HG03135 (cell line): ENCODE results near the gene CIDEB.

ENCODE experiments used
- ATAC-seq: cut with Tn5 transposase; IDR thresholded peaks from one replicate; pipeline ENCODE4 v1.9.1; 2021; ENCODE audit warnings: mild to moderate bottlenecking, moderate library complexity; ENCODE audit not compliant: unreplicated experiment

CIDEB gene

DNA sequence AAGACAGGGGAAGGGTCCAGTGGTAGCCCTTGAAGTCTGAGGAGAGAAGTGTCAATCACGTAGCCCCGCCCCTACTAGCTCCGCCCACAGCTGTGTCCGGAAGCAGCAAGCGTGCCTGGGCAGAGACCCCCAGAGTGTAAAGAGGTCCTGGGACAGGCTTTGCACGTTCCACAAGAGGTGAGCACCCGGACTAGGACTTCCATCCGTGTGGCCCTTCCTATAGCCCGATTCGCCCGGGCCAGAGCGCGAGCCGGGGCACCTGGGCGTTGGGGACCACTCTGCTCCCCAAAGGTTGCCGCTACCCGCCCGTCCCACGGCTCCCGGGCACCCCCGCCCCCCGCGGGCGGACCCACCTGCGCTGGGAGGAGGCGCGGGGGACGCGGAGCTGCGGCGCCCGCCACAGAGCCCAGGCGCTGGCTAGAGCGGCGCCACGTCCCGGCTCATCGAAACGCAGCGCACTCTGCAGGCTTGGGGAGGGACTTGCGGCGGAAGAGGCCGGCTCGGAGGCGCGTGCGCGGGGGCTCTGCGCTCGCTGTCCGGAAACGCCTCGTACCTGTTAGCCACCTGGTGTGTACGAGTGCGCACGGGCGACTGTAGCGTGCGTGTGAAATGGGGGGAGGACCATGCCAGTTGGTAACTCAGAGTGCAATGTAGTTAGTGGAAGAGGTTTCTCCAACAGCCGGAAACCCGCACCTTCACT lies 36.5 kb downstream of the CIDEB start, which contains the start of gene RABGGTA:
RABGGTA (minus strand) TSS at position 464 of the 700 bp plus-strand sequence. CDS start 482 bp downstream, outside the sequence.
- ATAC-seq: peak; percentile 88

DNA sequence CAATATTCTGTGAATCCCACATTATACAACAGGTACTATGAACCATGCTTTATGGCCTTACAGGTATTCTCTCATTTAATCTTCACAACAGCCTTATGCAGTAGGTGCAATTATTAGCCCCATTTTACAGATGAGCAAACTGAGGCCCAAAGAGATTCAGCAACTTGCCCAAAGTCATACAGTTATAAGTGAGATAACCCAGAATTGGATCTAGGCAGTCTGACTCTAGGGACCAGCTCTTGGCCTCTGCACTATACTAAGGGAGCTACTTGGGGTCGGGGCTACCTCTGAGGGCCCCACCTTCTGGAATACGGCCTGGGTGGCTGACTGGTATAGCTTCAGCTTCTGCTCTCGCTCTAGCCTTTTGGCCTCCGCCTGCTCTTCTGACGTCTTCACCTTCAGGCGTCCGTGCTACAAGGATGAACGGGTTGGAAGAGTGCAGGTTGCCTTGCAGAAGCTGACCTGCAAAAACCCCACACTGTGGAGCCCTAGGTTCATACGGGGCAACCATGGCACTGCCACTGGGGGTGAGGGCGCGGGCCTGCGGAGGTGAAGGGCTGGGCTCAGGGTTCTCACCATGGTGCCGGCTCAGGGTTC lies 37.1 kb downstream of the CIDEB start:
- ATAC-seq: peak; percentile 0

DNA sequence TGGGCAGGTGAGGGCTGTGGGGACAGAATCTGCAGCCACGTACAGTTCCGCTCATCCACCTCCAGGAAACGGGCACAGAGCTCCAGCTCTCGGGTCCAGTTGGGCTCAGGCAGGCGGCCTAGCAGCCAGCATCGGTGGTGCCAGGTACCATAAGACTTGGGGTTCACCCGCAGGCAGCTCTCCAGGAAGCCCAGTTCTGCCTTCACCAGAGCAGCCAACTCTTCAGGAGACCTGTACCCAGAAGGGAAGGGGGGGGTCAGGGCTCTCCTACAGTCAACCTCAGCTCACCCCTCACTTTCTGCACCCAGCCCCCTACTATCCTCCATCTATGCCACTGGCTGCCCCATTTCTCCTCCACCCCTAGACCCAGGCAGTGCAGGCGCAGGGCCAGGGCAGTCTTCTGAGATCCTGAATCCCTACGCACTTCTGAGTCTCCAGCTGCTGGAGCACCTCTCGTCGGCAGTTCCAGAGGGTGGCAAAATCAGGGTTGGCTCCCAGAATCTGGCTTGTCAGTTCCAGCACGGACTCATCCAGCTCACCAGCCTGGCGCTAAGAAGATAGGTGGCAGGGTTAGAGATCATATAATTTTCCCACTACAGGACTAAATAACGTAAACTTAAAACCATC lies 37.8 kb downstream of the CIDEB start:
- no peak for ATAC-seq

DNA sequence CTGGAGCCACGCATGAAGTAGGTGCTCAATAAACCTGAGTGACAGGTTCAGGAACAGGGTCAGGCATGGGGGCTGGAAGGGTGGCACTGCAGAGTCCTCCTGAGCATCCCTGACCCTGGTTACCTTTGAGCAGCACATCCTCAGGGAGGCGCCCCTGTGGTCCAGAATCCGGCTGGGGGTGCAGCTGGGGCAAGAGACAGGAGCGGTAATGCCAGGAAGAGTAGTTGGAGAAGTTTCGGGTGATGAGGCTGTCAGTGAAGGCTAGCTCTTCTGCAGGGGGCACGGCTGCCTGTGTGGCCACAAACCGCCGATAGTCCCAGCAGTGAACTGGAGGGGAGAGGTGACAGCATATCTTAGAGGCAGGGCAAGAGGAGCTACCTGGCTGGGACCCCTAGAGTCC lies 38.4 kb downstream of the CIDEB start:
- ATAC-seq: no peak

DNA sequence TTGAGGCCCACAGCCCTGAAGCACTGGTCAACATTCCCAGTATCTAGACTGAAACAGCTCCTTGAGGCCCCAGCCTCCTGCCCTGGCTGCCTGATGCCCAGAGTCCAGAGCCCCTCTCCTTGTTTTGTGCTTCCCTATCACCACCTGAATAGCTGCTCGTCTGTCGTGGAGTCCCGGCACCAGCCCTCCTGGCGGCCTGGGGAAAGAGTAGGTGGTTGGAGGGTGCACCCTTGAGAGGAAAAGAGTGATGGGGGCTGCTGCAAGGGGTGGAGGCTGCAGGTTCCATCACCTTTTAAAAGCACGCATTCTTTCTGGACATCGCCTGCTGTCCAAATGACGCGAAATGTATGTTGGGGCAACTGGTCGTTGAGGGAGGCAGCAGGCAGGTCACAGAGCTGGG lies 39.6 kb downstream of the CIDEB start:
- no peak for ATAC-seq

DNA sequence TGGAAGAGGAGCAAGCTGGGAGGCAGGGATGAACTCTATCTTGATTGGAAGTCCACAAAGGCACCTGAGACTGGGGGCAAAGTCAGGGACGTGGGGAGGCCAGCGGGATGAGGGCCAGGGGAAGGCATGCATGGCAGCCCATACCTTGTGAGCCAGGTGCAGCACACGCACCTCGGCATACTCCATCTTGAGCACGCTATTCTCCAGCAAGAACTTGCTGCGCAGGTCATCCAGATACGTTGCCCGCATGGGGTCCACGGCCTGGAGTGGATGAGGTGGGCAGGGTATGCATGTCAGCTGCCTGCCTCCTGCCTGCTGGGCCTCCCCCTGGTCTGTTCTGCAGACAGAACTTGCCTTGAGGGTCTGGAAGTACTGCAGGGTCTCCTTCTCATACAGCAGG lies 40.3 kb downstream of the CIDEB start:
- ATAC-seq: no peak

DNA sequence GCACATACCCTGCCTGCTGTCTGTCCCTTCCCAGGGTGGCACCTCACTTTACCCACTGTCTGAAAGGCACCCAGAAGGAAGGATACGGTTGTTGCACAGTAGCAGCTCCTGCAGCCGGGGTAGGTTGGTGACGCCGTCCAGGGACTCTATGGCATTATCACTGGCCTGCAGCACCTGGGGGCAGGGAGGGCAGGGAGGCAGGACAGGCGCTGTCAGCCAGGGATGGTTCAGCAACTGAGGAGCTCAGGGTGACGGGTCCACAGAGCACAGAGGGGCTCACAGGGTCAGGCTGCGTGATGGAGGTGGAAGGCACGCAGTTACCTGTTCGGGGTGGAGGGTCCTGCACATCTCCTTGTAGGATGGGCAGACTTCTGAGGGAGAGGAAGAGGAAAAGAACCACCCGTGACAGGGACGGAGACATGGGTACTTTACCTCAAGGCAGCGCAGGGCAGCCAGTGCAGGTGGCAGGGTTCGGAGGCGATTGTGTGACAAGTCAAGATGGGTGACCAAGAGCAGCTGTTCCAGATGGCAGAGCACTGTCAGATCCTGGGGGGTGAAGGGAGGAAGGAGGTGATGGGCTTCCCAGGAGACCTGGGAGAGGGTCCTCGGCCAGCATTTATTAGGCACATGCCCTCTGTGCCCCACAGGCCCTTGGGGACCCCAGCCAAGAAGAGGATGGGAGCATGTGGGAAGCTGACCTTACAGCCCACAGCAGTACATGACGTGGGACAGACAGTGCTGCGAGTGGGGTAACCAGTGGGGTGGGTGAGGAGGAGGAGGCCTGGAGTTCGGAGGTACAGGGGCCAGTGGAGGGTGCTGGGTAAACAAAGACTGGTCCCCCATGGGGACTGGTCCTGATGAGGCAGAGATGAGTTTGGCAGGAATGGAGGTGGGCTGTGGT lies 41.2 kb downstream of the CIDEB start:
- no peak for ATAC-seq

DNA sequence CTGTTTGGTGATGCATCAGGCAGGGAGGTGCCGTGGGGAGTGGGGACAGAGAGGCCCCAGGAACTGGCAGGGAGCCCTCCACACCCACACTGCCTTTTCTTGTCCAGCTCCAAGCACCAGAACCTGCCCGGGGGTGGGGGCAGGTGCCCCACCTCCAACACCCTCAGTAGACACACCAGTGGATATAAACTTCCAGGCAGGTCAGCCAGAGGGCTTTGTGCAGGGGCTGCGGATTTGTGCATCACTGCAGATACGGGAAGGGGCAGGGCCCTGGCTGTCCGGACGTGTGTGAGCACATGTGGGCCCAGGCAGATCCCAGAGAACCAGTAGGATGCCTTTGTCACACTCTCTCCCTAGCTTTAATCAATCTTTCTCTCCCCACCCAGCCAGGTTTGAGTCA lies 43.5 kb downstream of the CIDEB start:
- ATAC-seq: no peak

DNA sequence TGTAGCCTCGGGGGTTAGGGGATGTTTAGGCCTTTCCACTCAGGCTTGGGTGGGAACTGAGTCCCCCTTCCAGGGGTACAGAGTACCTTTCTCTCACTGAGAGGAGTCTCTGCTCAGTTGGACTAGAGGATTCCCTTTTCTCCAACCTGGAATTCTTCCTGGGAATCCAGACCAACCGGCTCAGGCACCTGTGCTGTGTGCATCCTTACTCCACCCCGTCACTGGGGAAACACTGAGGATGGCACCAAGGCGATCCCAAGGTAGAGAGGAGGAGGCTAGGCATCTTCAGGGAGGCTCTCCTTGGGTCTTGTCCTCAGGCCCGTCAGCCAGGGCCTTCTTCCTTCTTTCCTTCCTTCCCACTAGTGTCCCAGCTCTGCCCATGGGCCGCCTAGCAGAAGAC lies 43.9 kb downstream of the CIDEB start:
- no peak for ATAC-seq

DNA sequence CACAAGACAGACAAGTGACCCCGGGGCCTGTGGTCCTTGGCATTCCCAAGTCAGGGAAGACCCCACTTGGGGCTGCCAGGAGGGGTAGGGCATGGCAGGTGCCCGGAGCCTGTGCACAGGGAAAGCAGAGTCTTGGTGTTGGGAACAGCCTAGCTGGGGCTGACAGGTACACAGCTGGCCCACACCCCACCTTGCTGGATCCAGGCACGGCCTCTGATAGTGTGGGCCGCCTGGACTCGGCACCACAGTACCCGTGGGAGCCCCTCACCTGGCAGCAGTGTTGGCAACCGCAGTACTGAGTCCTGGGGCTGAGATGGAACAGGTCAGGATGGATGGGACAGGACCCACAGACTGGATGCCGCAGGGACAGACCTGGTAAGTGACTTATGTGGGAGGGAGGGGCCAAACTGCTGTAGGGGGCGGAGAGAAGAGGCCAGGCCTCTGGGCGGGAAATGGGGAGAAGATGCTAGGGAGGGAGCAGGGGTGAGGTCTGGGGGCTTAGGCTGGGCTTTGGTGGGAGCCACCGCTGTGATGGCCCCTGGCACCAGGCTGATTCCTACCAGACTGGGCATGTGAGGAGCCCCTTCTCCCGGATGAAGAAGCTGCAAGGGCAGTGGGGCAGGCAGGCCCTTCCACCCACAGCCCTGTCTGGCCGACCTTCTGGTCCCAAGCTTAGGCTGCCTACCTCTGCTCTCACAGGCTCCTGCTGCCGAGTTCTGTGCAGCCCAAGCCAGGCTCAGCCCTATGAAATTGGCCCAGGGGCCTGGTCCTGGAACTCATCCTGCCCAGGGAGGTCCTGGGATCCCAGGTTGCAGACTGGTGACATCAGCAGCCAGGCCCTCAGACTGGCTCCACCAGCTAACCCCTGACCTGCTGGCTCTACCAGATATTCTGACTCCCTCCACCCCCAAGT lies 44.7 kb downstream of the CIDEB start, which contains the start of gene TGM1:
TGM1 (minus strand) TSS at position 357 of the 913 bp plus-strand sequence. CDS start 825 bp downstream, outside the sequence.
- no peak for ATAC-seq

DNA sequence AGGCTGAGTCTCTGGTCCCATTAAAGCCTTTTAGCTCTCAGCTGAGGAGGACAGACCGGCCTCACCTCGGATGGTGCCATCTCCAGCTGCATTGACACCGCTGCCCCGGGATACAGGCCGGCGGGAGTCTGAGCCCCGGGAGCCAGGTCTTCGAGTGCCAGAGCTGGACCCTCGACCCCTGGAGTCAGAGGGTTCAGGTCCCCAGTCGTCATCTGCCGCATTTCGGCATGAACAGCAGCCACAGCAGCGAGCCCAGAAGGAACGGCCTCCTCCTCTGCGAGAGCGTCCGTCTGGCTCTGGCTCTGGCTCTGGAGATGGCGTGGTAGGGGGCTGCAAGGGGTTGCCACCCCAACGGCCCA lies 45.8 kb downstream of the CIDEB start:
- no peak for ATAC-seq

DNA sequence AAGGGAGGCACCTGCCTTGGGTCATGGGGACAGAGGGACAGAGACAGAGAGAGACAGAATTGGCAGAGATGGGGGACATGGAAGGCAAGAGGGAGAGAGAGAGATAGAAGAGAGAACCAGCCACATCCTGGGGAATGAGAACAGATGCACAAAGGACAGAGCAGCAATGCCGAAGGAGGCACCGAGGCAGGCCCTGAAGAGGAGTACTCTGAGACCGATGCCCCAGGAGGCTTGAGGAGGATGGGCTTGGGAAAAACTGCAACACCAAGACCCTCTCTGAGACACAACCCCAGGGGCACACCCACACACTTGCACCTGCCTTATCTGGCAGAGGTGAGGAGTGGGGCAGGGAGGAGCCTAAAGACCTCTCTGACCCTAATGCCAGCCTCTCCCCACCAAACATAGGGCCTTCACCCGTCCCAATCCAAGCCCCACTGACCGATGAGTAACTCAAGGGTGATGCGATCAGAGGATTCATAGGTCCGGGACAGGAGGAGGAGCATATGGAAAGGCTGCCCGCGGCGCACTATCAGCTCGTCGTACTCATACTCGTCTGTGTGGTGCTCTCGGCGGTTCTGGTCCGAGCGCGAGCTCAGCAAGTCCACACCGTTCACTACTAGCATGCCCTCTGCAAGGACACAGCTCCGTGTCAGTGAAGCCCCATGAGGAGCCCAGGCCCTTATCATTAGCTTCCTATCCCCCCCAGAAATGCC lies 46.4 kb downstream of the CIDEB start:
- ATAC-seq: no peak

DNA sequence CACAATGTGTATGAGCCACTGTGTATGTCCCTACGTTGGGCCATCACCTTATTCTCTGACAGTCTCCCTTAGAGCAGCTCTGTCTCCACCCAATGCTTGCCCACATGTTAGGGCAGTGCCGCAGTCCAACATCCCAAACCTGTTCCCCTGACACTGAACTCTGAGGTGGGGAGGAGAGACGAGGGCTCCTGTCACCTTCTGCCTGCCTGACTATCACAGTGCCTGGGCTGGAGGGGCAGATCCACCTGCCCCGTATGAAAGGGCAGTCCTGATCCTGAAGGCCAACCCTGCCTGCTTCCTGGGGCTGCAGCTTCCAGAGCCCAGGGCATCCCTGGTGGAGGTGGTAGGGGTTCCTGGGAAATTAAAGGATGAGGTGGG lies 47.0 kb downstream of the CIDEB start:
- ATAC-seq: no peak

DNA sequence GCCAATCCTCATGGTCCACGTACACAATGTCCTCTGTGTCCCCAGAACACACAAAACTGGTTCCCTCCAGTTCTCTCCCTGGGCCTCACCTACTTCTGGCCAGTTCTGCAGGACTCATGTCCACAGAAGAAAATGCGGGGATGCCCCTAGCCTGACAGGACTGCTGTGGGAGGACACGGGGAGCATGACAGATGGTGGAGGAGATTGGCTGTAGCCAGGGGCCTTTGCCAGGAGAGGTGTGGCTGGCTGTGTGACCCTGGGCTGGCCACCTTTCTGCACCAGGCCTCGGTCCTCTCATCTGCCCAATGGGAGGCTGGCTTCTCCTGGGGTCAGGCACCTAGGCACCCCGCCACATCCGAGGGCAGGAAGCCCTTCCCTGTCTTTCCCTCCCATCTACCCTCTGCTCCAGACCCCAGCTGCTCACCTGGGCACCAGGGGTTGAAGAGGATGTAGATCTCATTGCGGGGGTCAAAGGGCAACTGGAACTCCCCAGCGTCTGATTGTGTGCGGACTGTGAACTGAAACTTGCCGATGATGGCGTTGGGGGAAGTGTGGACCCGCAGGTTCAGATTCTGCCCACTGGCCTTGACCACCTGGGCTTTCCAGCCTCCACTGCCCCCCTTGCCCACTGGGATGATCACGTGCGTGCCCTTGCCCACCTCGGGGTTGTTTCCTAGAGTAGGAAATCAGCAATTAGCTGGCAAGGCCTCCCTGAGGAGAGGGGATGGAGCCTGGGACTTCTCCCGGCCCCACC lies 47.6 kb downstream of the CIDEB start:
- ATAC-seq: no peak

DNA sequence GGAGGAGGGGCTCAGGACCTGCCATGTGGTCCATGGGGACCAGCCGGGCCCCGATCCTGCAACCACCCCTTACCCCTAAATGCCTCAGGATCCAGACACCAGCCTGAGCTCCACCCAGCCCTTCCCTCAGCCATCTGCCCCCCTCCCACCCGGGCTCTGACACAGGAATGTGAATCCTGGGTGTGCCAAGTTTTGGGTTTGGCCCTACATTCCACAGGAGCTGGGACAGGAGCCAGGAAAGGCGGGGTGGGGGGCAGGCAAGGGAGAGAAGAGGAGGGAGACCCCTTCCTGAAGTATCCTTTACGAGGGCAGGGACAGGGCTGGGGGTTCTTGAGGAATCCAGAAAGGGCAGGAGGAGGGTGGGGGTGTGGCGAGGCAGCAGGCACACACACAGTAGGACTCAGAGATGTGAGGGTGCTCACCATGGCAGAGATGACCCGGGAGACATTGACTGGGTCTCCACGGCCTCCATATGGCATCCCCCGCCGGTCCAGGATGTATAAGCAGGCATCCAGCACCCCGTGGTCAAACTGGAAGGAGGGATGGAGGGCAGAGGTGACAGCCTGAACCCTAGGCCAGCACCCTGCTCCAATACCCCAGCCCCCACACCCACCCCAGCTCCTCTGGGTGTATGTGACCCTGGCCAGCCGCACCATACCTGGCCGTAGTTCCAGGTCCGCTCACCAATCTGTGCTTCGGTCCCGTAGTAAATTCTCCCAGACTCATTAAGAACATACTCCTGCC lies 48.3 kb downstream of the CIDEB start:
- ATAC-seq: no peak

DNA sequence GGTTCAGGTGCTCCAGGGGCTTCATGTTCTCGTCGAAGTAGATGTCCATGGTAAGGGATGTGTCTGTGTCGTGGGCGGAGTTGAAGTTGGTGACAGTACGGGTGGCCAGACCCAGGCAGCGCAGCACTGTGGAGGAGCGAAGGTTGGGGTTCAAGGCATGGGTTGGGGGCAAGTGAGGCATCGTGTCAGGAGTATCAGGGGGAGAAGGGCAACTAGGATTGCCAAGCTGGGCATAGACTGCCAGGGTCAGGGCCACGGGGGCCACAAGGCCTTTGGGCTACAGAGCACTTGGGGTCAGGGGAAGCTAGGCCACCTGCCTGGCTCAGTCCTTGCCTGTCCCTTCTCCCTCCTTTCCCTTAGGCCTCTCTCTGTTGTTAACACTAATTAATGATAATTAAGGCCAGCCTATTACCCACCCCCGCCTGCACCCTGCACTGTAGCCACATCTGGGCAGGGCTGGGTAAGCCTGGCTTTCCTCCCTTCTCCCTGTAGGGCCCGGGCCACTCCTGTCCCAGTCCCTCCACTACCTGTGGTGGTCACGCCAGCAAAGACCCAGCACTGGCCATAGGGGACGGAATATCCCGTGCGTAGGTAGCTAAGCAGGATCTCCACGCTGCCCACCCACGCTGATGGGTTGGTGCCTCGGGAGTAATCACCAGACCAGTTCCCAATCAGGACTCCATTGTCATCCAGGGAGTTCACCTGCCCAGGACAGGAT lies 49.1 kb downstream of the CIDEB start:
- no peak for ATAC-seq

DNA sequence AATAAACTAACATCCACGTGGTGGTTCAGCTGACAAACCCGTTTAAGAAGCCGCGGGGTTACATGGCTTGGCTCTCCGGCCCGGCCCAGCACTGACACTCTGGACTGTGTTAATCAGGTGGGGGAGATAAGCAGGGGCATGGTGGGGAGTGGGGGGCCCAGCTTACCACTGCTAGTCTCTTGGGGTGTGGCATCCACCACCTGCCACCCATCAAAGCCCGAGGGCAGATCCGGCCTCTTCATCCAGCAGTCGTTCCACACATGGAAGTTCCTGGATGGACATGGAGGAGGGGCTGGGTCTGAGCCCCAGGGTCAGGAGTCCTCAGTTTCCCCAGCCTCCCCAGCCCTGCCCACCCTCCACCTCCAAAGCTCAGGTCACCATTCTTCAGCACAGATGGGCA lies 49.7 kb downstream of the CIDEB start:
- no peak for ATAC-seq

DNA sequence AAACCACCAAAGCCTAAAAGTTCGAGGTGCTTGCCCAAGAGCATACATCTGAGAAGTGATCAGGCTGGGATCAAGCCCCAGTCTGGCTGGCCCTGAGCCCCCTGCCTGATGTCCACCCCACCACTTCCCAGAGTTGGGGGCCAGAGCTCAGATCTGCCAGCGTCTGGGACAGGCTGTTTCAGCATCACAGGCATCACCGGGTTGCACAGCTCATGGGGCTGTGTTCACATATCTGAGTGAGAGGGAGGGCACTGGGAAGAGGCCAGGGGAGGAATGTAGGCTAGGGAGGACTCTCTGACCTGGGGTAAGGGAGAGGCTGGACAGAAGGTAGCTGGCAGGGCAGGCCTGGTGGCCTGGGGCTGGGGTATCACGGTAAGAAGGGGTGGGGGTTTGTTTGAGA lies 50.8 kb downstream of the CIDEB start:
- ATAC-seq: no peak
